ENCODE measurements around the gene ACOT8.

Gene ACOT8

DNA sequence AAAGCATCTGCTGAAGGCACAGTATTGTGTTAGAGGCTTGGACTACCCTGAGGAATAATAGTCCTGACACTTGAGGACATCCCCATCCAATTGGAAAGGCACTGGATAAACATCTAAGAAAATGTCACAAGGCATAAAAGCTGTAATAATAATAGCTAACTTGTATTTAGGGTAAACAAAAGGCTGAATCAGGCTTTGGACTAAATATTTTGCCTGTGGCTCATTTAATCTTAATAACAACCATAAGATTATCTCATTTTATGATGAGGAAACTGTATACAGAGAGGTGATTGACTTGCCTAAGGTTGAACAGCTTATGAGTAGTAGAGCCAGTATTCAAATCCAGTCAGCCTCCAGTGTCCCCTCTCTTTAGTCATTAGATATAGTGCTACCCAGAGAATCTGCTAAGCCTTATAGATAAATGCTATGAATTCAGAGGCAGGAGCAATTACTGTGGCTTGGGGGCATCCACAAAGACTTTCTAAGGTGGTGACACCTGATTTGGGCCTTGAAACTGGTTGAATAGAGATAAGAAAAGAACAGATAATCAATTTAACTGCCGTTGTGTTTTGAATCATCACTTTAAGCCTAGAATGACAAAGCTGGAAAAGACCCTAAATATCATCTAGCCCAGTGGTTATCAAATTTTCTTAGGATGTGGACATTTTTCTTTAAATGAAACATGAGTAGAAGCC, 16.4 kb upstream of the ACOT8 start:
- H3K4me1 ChIP-seq: no peaks in the 10 kb centered on the region
- no peaks in the 10 kb centered on the region for H3K27me3 ChIP-seq
- H3K27ac ChIP-seq: no peak overlapping the region
- TF ChIP-seq Cebpa-rat (IDR thresholded peaks at IDR 0.05): no peak
- H4K20me1 ChIP-seq: 0 out of 2 replicates have a peak, but pooled peaks cover 11% of the 10 kb centered on the region
- H3K4me2 ChIP-seq: no peak overlapping the region
- H3K36me3 ChIP-seq: peaks cover 39% of the 10 kb centered on the region
- no peaks in the 10 kb centered on the region for H3K9me3 ChIP-seq
- H3K9ac ChIP-seq: no peak overlapping the region
- no peak overlapping the region for H3K4me3 ChIP-seq

DNA sequence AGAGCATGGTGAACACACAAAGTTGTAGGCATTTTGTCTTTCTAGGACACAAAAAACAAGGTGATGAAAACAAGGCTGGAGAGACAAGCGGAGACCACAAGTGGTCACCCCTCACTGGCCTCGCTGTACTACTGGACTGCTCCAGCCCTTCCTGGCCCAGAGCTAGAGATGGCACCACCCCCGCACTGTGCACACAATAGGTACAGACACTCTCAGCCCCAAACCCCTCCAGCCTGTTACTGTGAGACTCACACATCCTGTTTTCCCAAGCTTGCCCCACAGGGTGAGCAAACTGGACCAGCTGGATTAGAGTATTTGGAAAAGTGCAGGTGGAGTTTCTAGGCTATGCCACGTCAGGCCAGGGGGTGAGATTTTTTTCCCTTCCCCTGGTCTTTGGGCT, 15.4 kb upstream of the ACOT8 start:
- Histone ChIP-seq H3K4me3 (no peak overlapping the region), H3K27ac (no peak overlapping the region), H3K9ac (no peak overlapping the region), H3K4me1 (no peaks in the 10 kb centered on the region), H3K9me3 (no peaks in the 10 kb centered on the region), H3K36me3 (peaks cover 30% of the 10 kb centered on the region), H3K4me2 (no peak overlapping the region), H3K27me3 (no peaks in the 10 kb centered on the region), H4K20me1 (0 out of 2 replicates have a peak, but pooled peaks cover 2% of the 10 kb centered on the region)
- no peak for TF ChIP-seq Cebpa-rat (IDR thresholded peaks at IDR 0.05)

DNA sequence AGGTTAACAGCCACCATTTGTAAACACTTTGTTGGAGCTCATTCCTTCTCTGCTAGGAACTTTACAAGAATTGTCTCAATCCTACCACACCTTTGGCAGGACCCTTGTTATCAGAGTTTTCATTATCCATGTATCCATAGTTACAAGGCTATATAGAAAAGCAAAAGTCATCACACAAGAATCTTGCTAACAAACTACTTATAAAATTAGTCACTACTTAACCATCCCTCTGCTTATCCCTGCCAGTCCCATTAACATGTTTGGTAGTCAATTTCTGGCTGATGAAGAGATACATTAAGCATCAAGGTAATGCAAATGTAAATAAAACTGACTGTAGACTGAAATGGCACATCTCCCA, 10.6 kb upstream of the ACOT8 start:
- Histone ChIP-seq H3K27ac (no peak overlapping the region), H3K9me3 (no peaks in the 10 kb centered on the region), H3K4me3 (no peak overlapping the region), H3K9ac (no peak overlapping the region), H3K36me3 (peaks cover 13% of the 10 kb centered on the region; the same call in 1 of the 2 replicates), H4K20me1 (0 out of 2 replicates have a peak, but pooled peaks cover 11% of the 10 kb centered on the region), H3K27me3 (no peaks in the 10 kb centered on the region), H3K4me1 (no peaks in the 10 kb centered on the region), H3K4me2 (no peak overlapping the region)
- TF ChIP-seq Cebpa-rat (IDR thresholded peaks at IDR 0.05): no peak

DNA sequence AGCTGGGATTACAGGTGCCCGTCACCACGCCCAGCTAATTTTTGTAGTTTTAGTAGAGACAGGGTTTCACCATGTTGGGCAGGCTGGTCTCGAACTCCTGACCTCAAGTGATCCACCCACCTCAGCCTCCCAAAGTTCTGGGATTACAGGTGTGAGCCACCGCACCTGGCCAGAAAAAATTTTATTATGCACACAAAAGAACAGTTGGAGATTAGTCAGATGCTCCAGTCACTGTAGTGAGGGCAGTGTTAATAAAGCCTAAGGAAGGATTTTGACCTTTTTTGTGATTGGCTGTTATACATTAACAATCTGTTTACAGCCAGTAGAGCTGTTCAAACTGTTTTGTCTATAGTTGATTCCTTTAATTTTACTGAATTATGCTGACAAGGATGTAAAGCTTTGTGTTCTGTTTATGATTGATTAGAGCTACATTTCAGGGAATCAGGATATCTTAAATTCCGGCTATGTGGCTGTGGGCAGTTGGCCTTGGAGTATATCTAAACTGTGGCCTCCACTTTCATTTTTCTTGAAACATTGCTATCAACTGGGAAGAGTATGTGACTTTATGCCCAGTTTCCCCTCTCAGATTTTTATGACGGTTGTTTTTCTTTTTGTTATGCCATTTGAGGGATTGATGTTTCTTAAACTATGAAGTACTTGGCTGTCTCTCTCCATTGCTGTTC, 10.1 kb upstream of the ACOT8 start:
- H3K4me2 ChIP-seq: no peak overlapping the region
- H3K9ac ChIP-seq: no peak overlapping the region
- H3K4me1 ChIP-seq: no peaks in the 10 kb centered on the region
- no peak overlapping the region for H3K4me3 ChIP-seq
- H3K27ac ChIP-seq: no peak overlapping the region
- TF ChIP-seq Cebpa-rat (IDR thresholded peaks at IDR 0.05): no peak
- H3K36me3 ChIP-seq: peaks cover 8% of the 10 kb centered on the region; the same call in 1 of the 2 replicates
- H4K20me1 ChIP-seq: 0 out of 2 replicates have a peak, but pooled peaks cover 11% of the 10 kb centered on the region
- no peaks in the 10 kb centered on the region for H3K27me3 ChIP-seq
- no peaks in the 10 kb centered on the region for H3K9me3 ChIP-seq

DNA sequence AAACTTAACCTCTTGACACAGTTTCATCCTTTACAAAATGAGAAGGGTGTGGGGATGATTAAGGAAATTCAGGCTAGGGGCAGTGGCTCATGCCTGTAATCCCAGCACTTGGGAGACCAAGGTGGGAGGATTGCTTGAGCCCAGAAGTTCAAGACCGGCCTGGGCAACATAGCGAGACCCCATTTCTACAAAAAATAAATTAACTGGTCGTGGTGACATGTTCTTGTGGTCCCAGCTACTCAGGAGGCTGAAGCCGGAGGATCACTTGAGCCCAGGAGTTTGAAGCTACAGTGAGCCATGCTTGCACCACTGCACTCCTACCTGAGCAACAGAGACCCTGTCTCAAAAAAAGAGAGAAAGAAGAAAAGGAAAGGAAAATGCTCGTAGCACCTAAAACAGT, 9.3 kb upstream of the ACOT8 start:
- no peak overlapping the region for H3K4me3 ChIP-seq
- no peak for TF ChIP-seq Cebpa-rat (IDR thresholded peaks at IDR 0.05)
- H4K20me1 ChIP-seq: 0 out of 2 replicates have a peak, but pooled peaks cover 11% of the 10 kb centered on the region
- no peaks in the 10 kb centered on the region for H3K9me3 ChIP-seq
- no peak overlapping the region for H3K4me2 ChIP-seq
- H3K36me3 ChIP-seq: peaks cover 7% of the 10 kb centered on the region; the same call in 1 of the 2 replicates
- H3K27me3 ChIP-seq: no peaks in the 10 kb centered on the region
- H3K9ac ChIP-seq: no peak overlapping the region
- H3K27ac ChIP-seq: no peak overlapping the region
- H3K4me1 ChIP-seq: peaks cover 1% of the 10 kb centered on the region; the same call in 1 of the 2 replicates

DNA sequence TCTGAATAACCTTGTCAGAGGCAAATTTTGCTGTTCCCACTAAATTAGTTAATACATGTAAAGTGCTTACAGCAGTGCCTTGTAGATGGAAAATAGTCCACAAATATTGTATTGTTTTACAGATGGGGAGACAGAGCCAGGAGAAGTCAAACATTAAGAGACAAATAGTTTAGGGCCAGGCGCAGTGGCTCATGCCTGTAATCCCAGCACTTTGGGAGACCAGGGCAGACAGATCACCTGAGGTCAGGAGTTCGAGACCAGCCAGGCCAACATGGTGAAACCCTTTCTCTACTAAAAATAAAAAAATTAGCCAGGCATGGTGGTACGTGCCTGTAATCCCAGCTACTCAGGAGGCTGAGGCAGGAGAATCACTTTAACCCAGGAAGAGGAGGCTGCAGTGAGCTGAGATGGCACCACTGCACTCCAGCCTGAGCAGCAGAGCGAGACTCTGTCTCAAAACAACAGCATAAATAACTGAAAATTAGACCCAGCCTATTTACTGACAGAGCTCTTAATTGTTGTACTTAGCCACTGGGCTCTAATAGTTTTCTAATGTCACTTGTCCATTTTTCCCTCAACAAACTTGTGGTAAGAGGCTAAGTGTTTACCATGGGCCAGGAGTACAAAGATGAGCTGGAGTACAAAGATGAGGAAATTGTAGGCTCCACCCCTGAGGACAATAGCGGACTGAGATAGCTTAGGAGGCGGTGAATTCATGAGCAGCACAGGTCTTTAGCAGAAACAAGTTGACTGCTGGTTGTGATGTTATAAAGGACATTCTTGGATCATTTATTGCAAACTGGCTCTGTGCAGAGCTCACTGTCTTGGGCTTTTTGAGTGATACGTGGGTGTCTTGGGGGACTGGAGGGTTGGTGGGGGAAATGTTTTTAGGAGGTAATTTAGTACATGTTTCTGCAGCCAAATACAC, 6.6 kb upstream of the ACOT8 start:
- Histone ChIP-seq H4K20me1 (0 out of 2 replicates have a peak, but pooled peaks cover 11% of the 10 kb centered on the region), H3K27me3 (no peaks in the 10 kb centered on the region), H3K4me3 (no peak overlapping the region), H3K27ac (no peak overlapping the region), H3K36me3 (0 out of 2 replicates have a peak, but pooled peaks cover 5% of the 10 kb centered on the region), H3K4me2 (no peak overlapping the region), H3K4me1 (peaks cover 13% of the 10 kb centered on the region), H3K9me3 (no peaks in the 10 kb centered on the region), H3K9ac (no peak overlapping the region)
- TF ChIP-seq Cebpa-rat (IDR thresholded peaks at IDR 0.05): no peak

DNA sequence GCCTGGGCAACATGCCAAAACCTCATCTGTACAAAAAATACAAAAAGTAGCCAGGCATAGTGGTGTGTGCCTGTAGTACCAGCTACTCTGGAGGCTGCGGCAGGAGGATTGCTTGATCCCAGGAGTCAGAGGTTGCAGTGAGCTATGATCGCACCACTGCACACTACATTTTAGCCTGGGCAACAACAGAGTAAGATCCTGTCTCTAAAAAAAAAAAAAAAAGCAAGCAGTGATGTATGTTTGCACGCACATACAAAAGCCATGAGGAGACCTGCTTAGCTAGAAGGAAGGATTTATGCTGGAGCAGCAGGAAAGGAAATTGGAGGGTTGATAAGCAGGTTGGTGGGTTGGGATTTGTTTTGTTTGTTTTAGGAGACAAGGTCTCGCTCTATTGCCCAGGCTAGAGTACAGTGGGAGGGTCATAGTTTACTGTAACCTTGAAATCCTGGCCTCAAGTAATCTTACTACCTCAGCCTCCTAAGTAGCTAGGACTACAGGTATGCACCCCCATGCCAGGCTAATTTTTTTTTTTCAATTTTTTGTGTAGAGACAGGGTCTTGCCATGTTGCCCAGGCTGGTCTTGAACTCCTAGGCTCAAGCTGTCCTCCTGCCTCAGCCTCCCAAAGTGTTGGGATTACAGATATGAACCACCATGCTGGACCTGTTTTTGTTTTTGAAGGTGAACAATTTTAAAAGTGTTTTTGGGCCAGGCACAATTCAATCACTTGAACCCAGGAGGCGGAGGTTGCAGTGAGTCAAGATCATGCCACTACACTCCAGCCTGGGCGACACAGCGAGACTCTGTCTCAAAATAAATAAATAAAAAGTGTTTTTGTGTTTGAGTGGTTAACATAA, 4.3 kb upstream of the ACOT8 start:
- no peak overlapping the region for H3K9ac ChIP-seq
- H3K4me1 ChIP-seq: peaks cover 27% of the 10 kb centered on the region
- H3K36me3 ChIP-seq: 0 out of 2 replicates have a peak, but pooled peaks cover 5% of the 10 kb centered on the region
- H3K4me2 ChIP-seq: peak overlapping the region; percentile 4; the same call in 1 of the 2 replicates
- H3K27ac ChIP-seq: no peak overlapping the region
- H3K9me3 ChIP-seq: no peaks in the 10 kb centered on the region
- H3K27me3 ChIP-seq: no peaks in the 10 kb centered on the region
- no peak for TF ChIP-seq Cebpa-rat (IDR thresholded peaks at IDR 0.05)
- 0 out of 2 replicates have a peak, but pooled peaks cover 10% of the 10 kb centered on the region for H4K20me1 ChIP-seq
- no peak overlapping the region for H3K4me3 ChIP-seq

DNA sequence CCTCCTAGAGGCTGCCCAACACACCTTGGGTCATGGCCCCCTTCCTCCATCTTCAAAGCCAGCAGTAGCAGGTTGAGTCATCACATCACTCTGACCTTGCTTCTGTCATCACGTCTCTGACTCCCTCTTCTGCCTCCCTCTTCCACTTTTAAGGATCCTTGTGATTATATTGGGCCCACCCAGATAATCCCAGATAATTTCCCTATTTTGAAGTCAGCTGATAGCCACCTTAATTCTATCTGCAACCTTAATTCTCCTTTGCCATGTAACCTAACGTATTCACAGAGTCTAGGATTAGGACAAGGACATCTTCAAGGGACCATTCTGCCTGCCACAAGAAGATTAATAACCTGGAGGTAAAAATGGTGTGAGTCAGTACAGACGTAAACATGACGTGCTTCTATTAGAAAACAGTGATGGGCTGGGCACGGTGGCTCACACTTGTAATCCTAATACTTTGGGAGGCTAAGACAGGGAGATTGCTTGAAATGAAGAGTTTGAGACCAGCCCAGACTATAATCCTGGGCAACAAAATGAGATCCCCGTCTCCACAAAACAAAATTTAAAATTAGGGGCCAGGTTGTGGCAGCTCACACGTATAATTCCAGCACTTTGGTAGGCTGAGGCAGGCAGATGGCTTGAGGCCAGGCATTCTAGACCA, 3.5 kb upstream of the ACOT8 start:
- H3K4me1 ChIP-seq: peaks cover 34% of the 10 kb centered on the region
- no peaks in the 10 kb centered on the region for H3K27me3 ChIP-seq
- H3K9ac ChIP-seq: no peak overlapping the region
- H3K27ac ChIP-seq: no peak overlapping the region
- H3K9me3 ChIP-seq: no peaks in the 10 kb centered on the region
- TF ChIP-seq Cebpa-rat (IDR thresholded peaks at IDR 0.05): no peak
- H4K20me1 ChIP-seq: 0 out of 2 replicates have a peak, but pooled peaks cover 2% of the 10 kb centered on the region
- H3K4me3 ChIP-seq: no peak overlapping the region
- peak overlapping the region; percentile 4; the same call in 1 of the 2 replicates for H3K4me2 ChIP-seq
- H3K36me3 ChIP-seq: 0 out of 2 replicates have a peak, but pooled peaks cover 5% of the 10 kb centered on the region

All from BLaER1 (cell line).